Panc1 (cell line): Measurements from ENCODE around the gene PSMA7. TPM values are rescaled to one million over a fixed set of nuclear protein-coding genes. Genes with fewer than 3 reads are reported as not detected.

Experiments used
- ATAC-seq: fragments of 200-7000 bp; cut with Tn5 transposase; 2 replicates; pipeline ENCODE4 v1.9.1; 2020; ENCODE audit warnings: mild to moderate bottlenecking, moderate library complexity
- BruUV-seq: library from RNA; stranded (reverse); fragments of 400-500 nt; replicated peaks from 2 replicates; lab custom pipeline; 2021; lab: Mats Ljungman, UMichigan
- CTCF ChIA-PET: fragments of 300-600 bp; sonication (Branson Sonifier 250); formaldehyde crosslinking; loops from one replicate; lab custom pipeline; 2022; ENCODE audit warnings: antibody characterized with exemption; lab: Charles Lee
- POLR2A ChIA-PET: fragments of 300-600 bp; sonication (Branson Sonifier 250); formaldehyde crosslinking; loops from one replicate; lab custom pipeline; 2022; ENCODE audit warnings: antibody characterized with exemption; lab: Charles Lee
- DNase-seq: peaks from one replicate; pipeline ENCODE4 v3.0.0-alpha.2; 2010; ENCODE audit warnings: low read depth, low spot score
- H3K27ac ChIP-seq: 2 replicates; pipeline ENCODE4 v1.5.1; 2011; ENCODE audit warnings: mild to moderate bottlenecking, low read length, inconsistent platforms
- H3K27me3 ChIP-seq: fragments of 200-500 bp; sonication (Bioruptor generic); 2 replicates; pipeline ENCODE4 v1.6.0; 2014; ENCODE audit warnings: low read length, inconsistent platforms; ENCODE audit not compliant: control insufficient read depth, insufficient read depth
- H3K36me3 ChIP-seq: fragments of 200-500 bp; sonication (Bioruptor generic); 2 replicates; pipeline ENCODE4 v1.5.1; 2014; ENCODE audit warnings: inconsistent platforms, mild to moderate bottlenecking, low read length, moderate library complexity; ENCODE audit not compliant: control insufficient read depth, insufficient read depth
- H3K4me1 ChIP-seq: 2 replicates; pipeline ENCODE4 v1.5.1; 2011; ENCODE audit warnings: inconsistent platforms, mild to moderate bottlenecking, low read length, moderate library complexity; ENCODE audit not compliant: control insufficient read depth, insufficient read depth
- H3K4me3 ChIP-seq, 2 experiments: 2 replicates each; pipeline ENCODE4 v1.5.1; 2011 to 2012; ENCODE audit warnings: low read depth in 2 of 2, low read length in 2 of 2, mild to moderate bottlenecking in 2 of 2, inconsistent platforms in 1 of 2, moderate library complexity in 1 of 2
- H3K9me3 ChIP-seq: fragments of 200-500 bp; sonication (Bioruptor generic); 2 replicates; pipeline ENCODE4 v1.5.1; 2014; ENCODE audit warnings: low read depth, mild to moderate bottlenecking, inconsistent platforms, low read length, moderate library complexity; ENCODE audit not compliant: control insufficient read depth, insufficient read depth
- CTCF ChIP-seq: fragments of 450-650 bp; IDR thresholded peaks from 2 replicates; pipeline ENCODE4 v1.5.1; 2017; ENCODE audit warnings: mild to moderate bottlenecking
- POLR2AphosphoS5 ChIP-seq: IDR thresholded peaks from 2 replicates; pipeline ENCODE4 v1.6.1; 2012; ENCODE audit warnings: mild to moderate bottlenecking, low read depth, low read length, moderate library complexity
- REST ChIP-seq, 2 experiments: IDR thresholded peaks; 2 replicates each; pipeline ENCODE4 v1.6.1; 2011 to 2012; ENCODE audit warnings: low read depth in 2 of 2, control low read depth in 1 of 2, low read length in 1 of 2, mild to moderate bottlenecking in 1 of 2, moderate library complexity in 1 of 2; ENCODE audit not compliant: insufficient read depth in 1 of 2
- SIN3A ChIP-seq: IDR thresholded peaks from 2 replicates; pipeline ENCODE4 v1.6.1; 2012; ENCODE audit warnings: low read depth, mild to moderate bottlenecking, low read length, moderate library complexity, borderline replicate concordance; ENCODE audit not compliant: insufficient read depth
- TCF7L2 ChIP-seq: IDR thresholded peaks from 2 replicates; pipeline ENCODE4 v1.6.1; 2011; ENCODE audit warnings: mild to moderate bottlenecking, low read depth, low read length, inconsistent platforms
- in situ Hi-C: cut with HindIII; loops from 2 replicates; pipeline ENCODE4 v1.10.0; 2016; ENCODE audit warnings: low sequenced_read_pairs, low pct_unique_long_range_greater_than_20kb
- intact Hi-C: fragments of 100-400 bp; cut with micrococcal nuclease; formaldehyde crosslinking; loops from one replicate; pipeline ENCODE4 v1.10.0; 2022; ENCODE audit not compliant: unreplicated experiment
- total RNA-seq: library from RNA; stranded (reverse); gene quantifications from one replicate; pipeline ENCODE4 v1.2.1, GENCODE V29; 2021; ENCODE audit not compliant: unreplicated experiment

PSMA7 gene
- total RNA-seq, 1 experiment from 2014 or later = 402 TPM

DNA sequence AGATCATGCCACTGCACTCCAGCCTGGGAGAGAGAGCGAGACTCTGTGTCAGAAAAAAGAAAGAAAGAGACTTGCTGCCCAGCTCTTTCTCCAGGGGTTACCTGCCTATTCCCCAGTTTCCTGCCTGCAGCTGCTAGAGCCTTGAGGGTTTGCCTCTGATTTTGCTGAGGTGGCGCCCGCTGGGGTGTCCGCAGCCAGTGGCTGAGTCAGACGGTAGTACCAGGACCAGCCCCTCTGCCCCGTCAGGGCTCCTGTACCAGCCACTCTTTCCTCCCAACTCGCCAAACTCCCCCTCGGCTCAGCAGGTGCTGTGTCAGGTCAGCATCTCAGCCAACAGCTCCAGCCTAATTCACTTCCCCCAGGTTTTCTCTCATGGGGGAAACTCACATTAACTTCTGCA, 28.3 kb downstream of the PSMA7 start:
- H3K27me3 ChIP-seq = no peaks in the 10 kb centered on the region
- in situ Hi-C loops (no loop called here), intact Hi-C loops (no loop called here)
- no peaks in the 10 kb centered on the region for H3K36me3 ChIP-seq
- no peak overlapping the region for H3K27ac ChIP-seq
- ATAC-seq (no peak), DNase-seq (no peak)
- H3K9me3 ChIP-seq = no peaks in the 10 kb centered on the region; the same call in 1 of the 2 replicates
- H3K4me3 ChIP-seq = no peak overlapping the region
- ChIA-PET CTCF (no interaction called here), POLR2A (no interaction called here)
- no peak for TF ChIP-seq CTCF
- TF ChIP-seq POLR2AphosphoS5 = no peak
- no peak for TF ChIP-seq TCF7L2
- no peak for TF ChIP-seq SIN3A
- TF ChIP-seq REST (IDR thresholded peaks at IDR 0.05; ENCODE audit: insufficient read depth in 1 of 2, low read depth in 2 of 2, low read length in 1 of 2) = no peak
- H3K4me1 ChIP-seq = peaks cover 1% of the 10 kb centered on the region; the same call in 1 of the 2 replicates
- BruUV-seq = no TSS peak

GRCh38 chr20:62112368-62112767, 30.8 kb downstream of the PSMA7 start:
- no TSS peak for BruUV-seq
- H3K9me3 ChIP-seq = no peaks in the 10 kb centered on the region; the same call in 1 of the 2 replicates

More at GRCh38 chr20:62112368-62112767, 30.8 kb downstream of the PSMA7 start:
- H3K36me3 ChIP-seq = no peaks in the 10 kb centered on the region
- POLR2A ChIA-PET = interaction anchor here (0.6 kb wide), 2 partner anchors 10 to 151 kb away, joined by 3 read pairs; no protein-coding TSS in a partner anchor
- H3K27me3 ChIP-seq = no peaks in the 10 kb centered on the region
- TF ChIP-seq CTCF = no peak
- DNase-seq (no peak), ATAC-seq (no peak)
- no peak overlapping the region for H3K27ac ChIP-seq
- H3K4me1 ChIP-seq = no peaks in the 10 kb centered on the region
- in situ Hi-C loops = no loop called here
- intact Hi-C loops = no loop called here
- CTCF ChIA-PET = no interaction called here
- H3K4me3 ChIP-seq = no peak overlapping the region
